ENCODE data around the gene KAZN.

The KAZN gene

DNA sequence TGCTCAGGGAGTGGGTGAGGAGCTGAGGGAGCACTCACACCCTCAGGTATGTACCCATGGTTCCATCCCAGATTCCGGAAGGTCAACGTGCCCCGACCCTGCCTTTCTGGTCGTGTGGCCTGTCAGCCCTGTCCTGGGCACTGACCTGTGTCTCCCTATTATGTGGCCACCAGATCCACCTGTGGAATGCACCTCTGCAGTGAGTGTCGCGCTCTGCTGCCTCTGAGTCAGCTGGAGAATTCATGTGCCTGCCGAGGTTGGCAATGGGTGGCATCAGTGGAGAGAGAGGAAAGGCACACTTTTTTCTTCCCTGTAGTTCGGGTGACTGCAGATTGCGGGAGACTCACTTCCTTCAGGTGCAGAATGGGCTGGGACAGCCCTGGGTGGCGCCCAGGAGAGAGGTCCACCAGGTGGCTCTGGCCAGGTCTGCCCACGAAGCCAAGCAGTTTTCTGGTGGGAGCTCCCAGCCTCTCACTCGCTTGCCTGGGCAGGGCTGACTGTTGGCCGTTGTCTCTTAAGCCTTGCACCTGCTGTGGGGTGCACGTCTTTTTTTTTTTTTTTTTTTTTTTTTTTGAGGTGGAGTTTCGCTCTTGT, 378.9 kb downstream of the KAZN start:
- DNase-seq (ENCODE audit: insufficient read length, low spot score) (no peak), FAIRE-seq (no peak)
- TF ChIP-seq, protein P1, sequence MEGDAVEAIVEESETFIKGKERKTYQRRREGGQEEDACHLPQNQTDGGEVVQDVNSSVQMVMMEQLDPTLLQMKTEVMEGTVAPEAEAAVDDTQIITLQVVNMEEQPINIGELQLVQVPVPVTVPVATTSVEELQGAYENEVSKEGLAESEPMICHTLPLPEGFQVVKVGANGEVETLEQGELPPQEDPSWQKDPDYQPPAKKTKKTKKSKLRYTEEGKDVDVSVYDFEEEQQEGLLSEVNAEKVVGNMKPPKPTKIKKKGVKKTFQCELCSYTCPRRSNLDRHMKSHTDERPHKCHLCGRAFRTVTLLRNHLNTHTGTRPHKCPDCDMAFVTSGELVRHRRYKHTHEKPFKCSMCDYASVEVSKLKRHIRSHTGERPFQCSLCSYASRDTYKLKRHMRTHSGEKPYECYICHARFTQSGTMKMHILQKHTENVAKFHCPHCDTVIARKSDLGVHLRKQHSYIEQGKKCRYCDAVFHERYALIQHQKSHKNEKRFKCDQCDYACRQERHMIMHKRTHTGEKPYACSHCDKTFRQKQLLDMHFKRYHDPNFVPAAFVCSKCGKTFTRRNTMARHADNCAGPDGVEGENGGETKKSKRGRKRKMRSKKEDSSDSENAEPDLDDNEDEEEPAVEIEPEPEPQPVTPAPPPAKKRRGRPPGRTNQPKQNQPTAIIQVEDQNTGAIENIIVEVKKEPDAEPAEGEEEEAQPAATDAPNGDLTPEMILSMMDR (IDR thresholded peaks at IDR 0.05; ENCODE audit: insufficient read depth, missing control alignments) = no peak

DNA sequence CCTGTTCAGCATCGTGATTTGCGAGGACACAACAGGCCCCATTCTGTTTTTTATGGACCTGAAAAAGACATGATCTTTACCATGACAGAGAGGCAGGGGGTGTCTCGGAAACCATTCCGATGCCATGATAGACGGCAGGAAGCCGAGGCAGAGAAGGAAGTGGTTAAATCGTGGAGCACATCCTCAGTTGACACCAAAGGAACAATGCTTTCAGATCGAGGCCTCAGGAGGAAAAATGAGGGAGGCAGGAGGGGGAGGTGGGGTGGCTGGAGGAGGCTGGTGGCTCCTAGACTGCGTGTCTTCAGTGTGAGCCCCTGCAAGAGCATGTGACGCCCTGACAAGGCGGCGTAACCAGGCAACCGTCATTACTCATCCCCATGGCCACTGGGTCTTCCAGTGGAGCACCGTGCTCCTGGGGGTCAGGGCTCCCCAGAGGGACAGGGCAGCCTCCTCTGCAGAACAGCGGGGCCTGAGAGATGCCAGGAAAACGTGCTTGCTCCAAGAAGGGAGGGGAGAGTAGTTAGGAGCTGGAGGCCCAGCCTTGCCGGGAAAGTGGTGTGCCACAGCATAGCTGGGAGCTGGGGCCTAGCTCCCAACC, 382.2 kb downstream of the KAZN start:
- no peak for DNase-seq (ENCODE audit: insufficient read length, low spot score)
- no peak for FAIRE-seq
- TF ChIP-seq, protein P1 (IDR thresholded peaks at IDR 0.05; ENCODE audit: insufficient read depth, missing control alignments) = no peak

DNA sequence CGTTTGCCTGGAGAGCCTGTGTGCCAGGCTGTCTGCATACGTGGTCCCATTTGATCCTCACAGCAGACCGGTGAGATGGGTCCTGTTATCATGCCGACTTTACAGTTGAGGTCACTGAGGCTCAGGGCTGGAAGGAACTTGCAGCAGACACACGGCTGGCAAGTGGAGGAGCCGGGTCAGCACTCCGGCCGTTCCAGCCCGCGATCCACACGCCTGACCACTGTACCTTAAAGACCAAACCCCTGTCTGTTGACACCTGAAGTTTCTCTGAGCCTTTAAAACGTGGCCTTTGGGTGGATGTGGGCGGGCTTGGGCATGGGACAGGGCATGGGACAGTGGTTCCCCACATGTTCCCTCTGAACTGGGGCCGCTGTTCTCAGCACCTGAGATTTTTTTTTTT, 383.5 kb downstream of the KAZN start:
- DNase-seq (ENCODE audit: insufficient read length, low spot score) (no peak), FAIRE-seq (no peak)
- TF ChIP-seq, protein P1 (IDR thresholded peaks at IDR 0.05; ENCODE audit: insufficient read depth, missing control alignments) = no peak

DNA sequence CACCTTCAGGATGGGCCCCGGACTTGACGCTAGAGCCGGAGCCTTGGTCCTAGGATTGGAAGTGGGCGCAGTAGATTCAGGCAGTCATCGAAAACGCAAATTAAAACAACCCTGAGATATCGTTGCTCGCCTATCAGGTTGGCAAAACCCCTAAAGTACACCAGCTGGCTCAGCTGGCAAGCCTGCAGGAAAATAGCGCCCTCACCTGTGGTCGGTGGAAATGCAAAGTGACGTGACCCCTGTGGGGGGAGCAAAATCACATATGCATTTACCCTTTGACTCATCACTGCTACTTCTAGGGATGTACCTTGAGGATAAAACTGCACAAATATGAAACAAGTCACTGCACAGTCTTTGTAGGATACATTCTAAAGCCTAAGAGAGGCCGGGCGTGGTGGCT, 384.8 kb downstream of the KAZN start:
- FAIRE-seq = no peak

DNA sequence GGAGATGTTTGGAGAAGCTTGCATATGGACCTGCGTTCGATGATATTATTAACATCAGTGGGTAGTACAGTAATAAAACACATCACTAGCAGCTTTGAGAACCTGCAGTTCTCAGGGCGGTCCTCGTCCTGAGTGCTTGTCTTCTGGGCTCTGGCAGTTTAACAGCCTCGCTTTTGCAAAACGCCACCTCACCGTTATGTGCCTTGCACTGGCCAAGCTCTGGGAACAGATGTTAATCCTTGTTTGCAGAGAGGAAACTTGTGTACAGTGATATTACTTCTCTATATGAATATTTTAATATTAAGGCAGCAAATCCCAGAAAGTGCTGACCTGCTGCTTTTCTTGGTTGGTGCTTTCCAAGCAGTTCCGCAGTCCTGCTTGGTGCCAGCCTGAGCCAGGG, 387.7 kb downstream of the KAZN start:
- TF ChIP-seq, protein P1 (IDR thresholded peaks at IDR 0.05; ENCODE audit: insufficient read depth, missing control alignments) = no peak
- DNase-seq (ENCODE audit: insufficient read length, low spot score) (no peak), FAIRE-seq (no peak)

More for the DNA sequence above, 384.8 kb downstream of the KAZN start:
- DNase-seq (ENCODE audit: insufficient read length, low spot score) = no peak
- TF ChIP-seq, protein P1 (IDR thresholded peaks at IDR 0.05; ENCODE audit: insufficient read depth, missing control alignments) = no peak

DNA sequence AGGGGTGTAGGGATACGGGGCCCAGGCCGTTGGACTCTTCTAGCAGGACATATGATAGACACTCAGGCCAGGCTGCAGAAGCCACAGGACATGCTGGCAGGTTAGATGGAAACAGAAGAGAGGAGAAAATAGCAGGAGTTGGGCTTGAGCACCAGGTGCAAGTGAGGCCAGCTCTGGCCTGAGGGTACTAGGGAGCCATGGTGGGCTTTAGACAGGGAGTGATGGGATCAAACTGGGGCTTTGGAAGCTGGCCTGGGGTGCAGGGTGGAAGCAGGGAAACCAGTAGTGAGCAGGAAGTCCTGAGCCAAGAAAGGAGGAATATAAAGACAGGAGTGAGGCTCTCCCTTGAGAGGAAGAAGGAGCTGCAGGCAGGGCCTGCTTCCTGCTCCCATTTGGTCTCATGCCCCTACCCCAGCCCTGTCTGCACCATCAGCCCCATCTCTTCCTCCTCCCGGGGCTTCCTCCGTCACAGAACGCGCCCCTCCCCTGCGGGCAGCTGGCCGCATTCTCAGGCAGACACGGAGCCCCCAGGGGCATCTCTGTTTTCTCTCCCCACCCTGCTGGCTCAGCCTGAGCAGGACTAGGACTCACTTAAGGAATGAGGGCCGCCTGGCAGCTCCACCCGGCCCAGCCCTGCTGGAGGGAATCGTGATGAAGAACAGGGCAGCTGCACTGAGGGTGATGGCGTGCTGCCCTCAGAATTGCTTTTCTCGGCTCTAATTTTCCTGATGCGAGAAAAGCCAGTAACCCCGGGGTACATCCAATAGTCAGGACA, 389.5 kb downstream of the KAZN start:
- FAIRE-seq (no peak), DNase-seq (ENCODE audit: insufficient read length, low spot score) (no peak)
- TF ChIP-seq, protein P1 (IDR thresholded peaks at IDR 0.05; ENCODE audit: insufficient read depth, missing control alignments) = no peak

DNA sequence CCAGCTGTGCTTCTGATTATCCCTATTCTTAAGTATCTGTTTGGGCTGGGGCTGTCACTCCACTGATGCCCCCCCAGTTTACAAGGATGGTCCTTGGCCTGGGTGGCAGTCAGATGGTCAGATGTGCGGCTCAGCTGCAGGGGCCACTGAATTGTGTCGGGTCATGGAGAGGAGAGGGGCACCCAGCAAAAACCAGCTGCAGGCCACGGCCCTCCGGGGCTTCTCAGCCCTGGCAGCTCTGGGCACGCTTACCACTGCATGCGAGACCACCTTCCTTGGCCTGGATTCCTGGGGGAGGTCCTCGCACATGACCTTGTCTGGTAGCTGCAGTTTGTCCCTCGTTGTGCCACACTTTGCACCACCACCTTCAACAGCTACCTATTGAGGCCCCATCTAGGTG, 390.2 kb downstream of the KAZN start:
- FAIRE-seq = no peak

More for the DNA sequence above, 390.2 kb downstream of the KAZN start:
- TF ChIP-seq, protein P1 (IDR thresholded peaks at IDR 0.05; ENCODE audit: insufficient read depth, missing control alignments) = no peak
- DNase-seq (ENCODE audit: insufficient read length, low spot score) = no peak
